SK-N-SH (cell line): ENCODE results near the gene SLC39A9. TPM values are rescaled to one million over a fixed set of nuclear protein-coding genes. Genes with fewer than 3 reads are reported as not detected.

Experiments
- CTCF ChIA-PET: fragments of 300-600, 350-600 bp; formaldehyde crosslinking; extraction: SDS; loops from one replicate; lab custom pipeline; 2021; lab: Yijun Ruan, JAX
- POLR2A ChIA-PET: fragments of 350-600 bp; sonication (Branson Sonifier 250); formaldehyde crosslinking; extraction: SDS; loops from one replicate; lab custom pipeline; 2020; ENCODE audit warnings: antibody characterized with exemption, inconsistent platforms; lab: Yijun Ruan, JAX
- DNase-seq: peaks from one replicate; pipeline ENCODE4 v3.0.0; 2012
- H2AFZ ChIP-seq: fragments of 200-600 bp; sonication (generic); 2 replicates; pipeline ENCODE4 v1.8.1; 2016; ENCODE audit warnings: antibody characterized with exemption, mild to moderate bottlenecking, low read depth
- H3F3A ChIP-seq: fragments of 200-600 bp; sonication (generic); replicated peaks from 2 replicates; pipeline ENCODE3; 2016; ENCODE audit warnings: antibody characterized with exemption, mild to moderate bottlenecking; ENCODE audit not compliant: insufficient read depth
- H3K27ac ChIP-seq, 2 experiments: fragments of 200-500 bp in 1 of 2; fragments of 200-600 bp in 1 of 2; sonication (Bioruptor generic) in 1 of 2; sonication (generic), shearing (Covaris generic) in 1 of 2; 2 replicates each; pipeline versions ENCODE4 v1.5.1 to v1.6.1; 2014 to 2016; ENCODE audit warnings: low read depth in 2 of 2, inconsistent platforms in 1 of 2, low read length in 1 of 2, mild to moderate bottlenecking in 1 of 2, mixed read lengths in 1 of 2
- H3K27me3 ChIP-seq: fragments of 200-600 bp; sonication (generic), shearing (Covaris generic); 2 replicates; pipeline ENCODE4 v1.6.1; 2016; ENCODE audit warnings: mixed run types; ENCODE audit not compliant: insufficient read depth
- H3K36me3 ChIP-seq, 2 experiments: fragments of 200-500 bp in 1 of 2; fragments of 200-600 bp in 1 of 2; sonication (Bioruptor generic) in 1 of 2; sonication (generic) in 1 of 2; replicated peaks in 1 of 2; 2 replicates each; pipeline versions ENCODE3 to v1.5.1; 2014 to 2016; ENCODE audit warnings: low read length in 1 of 2, mild to moderate bottlenecking in 1 of 2; ENCODE audit not compliant: insufficient read depth in 2 of 2, control insufficient read depth in 1 of 2
- H3K4me1 ChIP-seq, 2 experiments: fragments of 200-500 bp in 1 of 2; fragments of 200-600 bp in 1 of 2; sonication (Bioruptor generic) in 1 of 2; sonication (generic), shearing (Covaris generic) in 1 of 2; 2 replicates each; pipeline versions ENCODE4 v1.5.1 to v1.6.1; 2014 to 2016; ENCODE audit warnings: low read depth in 1 of 2, low read length in 1 of 2, mixed run types in 1 of 2; ENCODE audit not compliant: insufficient read depth in 2 of 2, control insufficient read depth in 1 of 2
- H3K4me2 ChIP-seq: fragments of 200-600 bp; sonication (generic), shearing (Covaris generic); 2 replicates; pipeline ENCODE4 v1.6.1; 2017; ENCODE audit warnings: mixed run types
- H3K4me3 ChIP-seq, 2 experiments: fragments of 200-500 bp in 1 of 2; fragments of 200-600 bp in 1 of 2; sonication (Bioruptor generic) in 1 of 2; sonication (generic), shearing (Covaris generic) in 1 of 2; 2 replicates each; pipeline versions ENCODE4 v1.5.1 to v1.8.1; 2014 to 2016; ENCODE audit warnings: low read depth in 2 of 2, inconsistent platforms in 1 of 2, low read length in 1 of 2, mild to moderate bottlenecking in 1 of 2, mixed read lengths in 1 of 2, moderate library complexity in 1 of 2
- H3K79me2 ChIP-seq: fragments of 200-600 bp; sonication (generic); 2 replicates; pipeline ENCODE4 v1.8.1; 2017; ENCODE audit warnings: mild to moderate bottlenecking; ENCODE audit not compliant: insufficient read depth
- H3K9ac ChIP-seq: fragments of 200-600 bp; sonication (generic); 2 replicates; pipeline ENCODE4 v1.6.1; 2017; ENCODE audit warnings: mixed run types
- H3K9me2 ChIP-seq: fragments of 200-600 bp; sonication (generic); 2 replicates; pipeline ENCODE4 v1.6.1; 2017; ENCODE audit warnings: mixed run types
- H3K9me3 ChIP-seq: fragments of 200-600 bp; sonication (generic); 2 replicates; pipeline ENCODE4 v1.6.1; 2017; ENCODE audit warnings: mixed run types, mild to moderate bottlenecking, moderate library complexity
- H4K20me1 ChIP-seq: fragments of 200-600 bp; sonication (generic); 2 replicates; pipeline ENCODE4 v1.6.1; 2017; ENCODE audit warnings: mild to moderate bottlenecking, mixed run types; ENCODE audit not compliant: insufficient read depth
- CHD2 ChIP-seq: fragments of 150-350 bp; IDR thresholded peaks from 2 replicates; pipeline ENCODE4 v1.6.1; 2018; ENCODE audit warnings: low read length; ENCODE audit not compliant: partially characterized antibody
- CTCF ChIP-seq: fragments of 200-600 bp; sonication (generic); IDR thresholded peaks from 2 replicates; pipeline ENCODE4 v1.6.1; 2017; ENCODE audit warnings: antibody characterized with exemption, mild to moderate bottlenecking, moderate library complexity
- EZH2phosphoT487 ChIP-seq: fragments of 200-600 bp; sonication (generic); IDR thresholded peaks from 2 replicates; pipeline ENCODE4 v1.6.1; 2017; ENCODE audit warnings: low read depth, mixed run types, mild to moderate bottlenecking, antibody characterized with exemption, moderate library complexity, borderline replicate concordance
- FOXJ3 ChIP-seq: sonication (generic); formaldehyde crosslinking; IDR thresholded peaks from 2 replicates; pipeline ENCODE4 v1.5.1; 2020; ENCODE audit warnings: mild to moderate bottlenecking, missing genetic modification reagents
- GATA2 ChIP-seq: sonication (generic); formaldehyde crosslinking; IDR thresholded peaks from 2 replicates; pipeline ENCODE4 v1.5.0; 2020; ENCODE audit warnings: mild to moderate bottlenecking, missing genetic modification reagents
- IRF3 ChIP-seq: fragments of 150-350 bp; IDR thresholded peaks from 2 replicates; pipeline ENCODE4 v1.6.1; 2016; ENCODE audit warnings: mild to moderate bottlenecking, low read depth, low read length
- NFIC ChIP-seq: IDR thresholded peaks from 2 replicates; pipeline ENCODE4 v1.4.0; 2012; ENCODE audit warnings: borderline replicate concordance
- RCOR1 ChIP-seq: fragments of 150-350 bp; IDR thresholded peaks from 2 replicates; pipeline ENCODE4 v1.6.1; 2017; ENCODE audit warnings: antibody characterized with exemption, low read length
- SIN3A ChIP-seq: IDR thresholded peaks from 2 replicates; pipeline ENCODE4 v1.6.1; 2012; ENCODE audit warnings: low read depth, mild to moderate bottlenecking, low read length, moderate library complexity, borderline replicate concordance
- TEAD4 ChIP-seq: IDR thresholded peaks from 2 replicates; pipeline ENCODE4 v1.4.0; 2012; ENCODE audit warnings: mild to moderate bottlenecking, borderline replicate concordance; ENCODE audit not compliant: insufficient read depth
- ZBTB33 ChIP-seq: IDR thresholded peaks from 2 replicates; pipeline ENCODE4 v1.4.0; 2012; ENCODE audit warnings: low read depth, borderline replicate concordance
- WGBS: methylation state at CpG from one replicate; pipeline ENCODE4 v1.1.6; 2017; ENCODE audit warnings: low lambda C conversion rate; 5-methylcytosine and 5-hydroxymethylcytosine counted together
- polyA plus RNA-seq, 3 experiments: library from polyadenylated mRNA; depleted of rRNA; stranded (reverse); fragments of >200 nt; gene quantifications; 2 replicates each; pipeline ENCODE4 v1.2.3, GENCODE V29; 2012

SLC39A9 gene
- polyA plus RNA-seq, 1 of the 3 experiments (the other 2 are of a cell fraction), result 39.8 TPM

GRCh38 chr14:69490219-69490918 is 91.9 kb downstream of the SLC39A9 start:
- Histone ChIP-seq H4K20me1 (no peaks in the 10 kb centered on the region), H3K4me1 (peaks cover 0 to 24% of the 10 kb centered on the region in 2 experiments; a peak in 2 of 4 replicates), H3K4me2 (no peak overlapping the region), H3K9ac (no peak overlapping the region), H2AFZ (no peak overlapping the region), H3K27me3 (peaks cover 13% of the 10 kb centered on the region), H3F3A (no peaks in the 10 kb centered on the region), H3K4me3 (no peak overlapping the region), H3K27ac (no peak overlapping the region), H3K9me3 (no peaks in the 10 kb centered on the region), H3K9me2 (no peaks in the 10 kb centered on the region), H3K36me3 (no peaks in the 10 kb centered on the region), H3K79me2 (no peaks in the 10 kb centered on the region)
- ChIA-PET CTCF (interaction anchor here (6.3 kb wide), 1 partner anchor 13 kb away, joined by 40 read pairs; no protein-coding TSS in a partner anchor), POLR2A (no interaction called here)
- TF ChIP-seq CTCF, result no peak
- TF ChIP-seq SIN3A, result no peak
- TF ChIP-seq NFIC, result no peak
- TF ChIP-seq TEAD4, result no peak
- no peak for TF ChIP-seq RCOR1
- no peak for TF ChIP-seq ZBTB33
- no peak for TF ChIP-seq FOXJ3 (CRISPR knock-in tag)
- no peak for TF ChIP-seq CHD2
- no peak for TF ChIP-seq EZH2phosphoT487
- no peak for TF ChIP-seq IRF3
- no peak for TF ChIP-seq GATA2 (CRISPR knock-in tag)
- DNase-seq, result no peak
- 77% methylated on average over 7 of the region's 7 CpGs for WGBS
